Measurements from ENCODE around the gene SYK. TPM values are rescaled to one million over a fixed set of nuclear protein-coding genes. Genes with fewer than 3 reads are reported as not detected.
"Not testable (repeated sequence)": the region's sequence is repeated elsewhere in the genome, so short reads cannot be mapped to it uniquely, and the experiment has no call there.

Gene SYK
- total RNA-seq, 3 donors from 2014 or later (not counting 1 experiment from before 2014, with no cell fraction given): 75.5 to 104 (median 78.0) TPM

DNA sequence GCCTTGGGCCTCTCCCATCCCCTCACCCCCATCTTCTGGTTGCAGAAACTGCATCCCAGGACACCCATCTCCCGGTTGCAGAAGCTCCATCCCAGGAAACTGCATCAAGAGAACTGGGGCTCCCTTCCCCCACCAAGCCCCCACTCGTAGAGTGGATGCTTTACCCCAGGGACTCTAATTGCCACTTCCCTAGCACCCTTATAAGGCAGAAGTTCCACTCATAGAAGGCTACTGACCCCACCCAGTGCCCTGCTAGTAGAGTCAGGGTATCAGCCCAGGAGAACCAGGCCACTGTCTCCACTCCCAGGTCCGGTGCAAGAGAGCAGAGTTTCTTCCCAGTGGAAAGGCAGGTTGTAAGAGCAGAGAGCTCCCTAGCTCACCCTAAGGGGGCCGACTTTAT lies 12.2 kb upstream of the SYK start:
- 80% methylated on average over 4 of the region's 4 CpGs for WGBS (ENCODE audit: insufficient coverage)
- Mint-ChIP-seq H3K9me3 (no peaks in the 10 kb centered on the region), H3K27ac (no peak overlapping the region), H3K36me3 (no peaks in the 10 kb centered on the region), H3K4me1 (no peaks in the 10 kb centered on the region), H3K27me3 (ENCODE audit: low read depth in 2 of 2) (peaks cover 7% of the 10 kb centered on the region in 2 donors), H3K4me3 (no peak overlapping the region)
- Histone ChIP-seq H3K4me1 (ENCODE audit: control insufficient read depth, insufficient read depth, low read length) (peaks cover 6% of the 10 kb centered on the region), H3K36me3 (ENCODE audit: control insufficient read depth, insufficient read depth, low read length) (no peaks in the 10 kb centered on the region), H3K4me3 (ENCODE audit: low read length) (no peak overlapping the region), H3K9me3 (ENCODE audit: control insufficient read depth, insufficient read depth, low read length) (no peaks in the 10 kb centered on the region), H3K27me3 (ENCODE audit: control insufficient read depth, insufficient read depth, low read length) (peaks cover 2% of the 10 kb centered on the region), H3K27ac (ENCODE audit: low read length) (no peak overlapping the region)
- DNase-seq (no peak), ATAC-seq (no peak)
- intact Hi-C loops (cut with micrococcal nuclease): no loop called here
- TF ChIP-seq, protein P1, sequence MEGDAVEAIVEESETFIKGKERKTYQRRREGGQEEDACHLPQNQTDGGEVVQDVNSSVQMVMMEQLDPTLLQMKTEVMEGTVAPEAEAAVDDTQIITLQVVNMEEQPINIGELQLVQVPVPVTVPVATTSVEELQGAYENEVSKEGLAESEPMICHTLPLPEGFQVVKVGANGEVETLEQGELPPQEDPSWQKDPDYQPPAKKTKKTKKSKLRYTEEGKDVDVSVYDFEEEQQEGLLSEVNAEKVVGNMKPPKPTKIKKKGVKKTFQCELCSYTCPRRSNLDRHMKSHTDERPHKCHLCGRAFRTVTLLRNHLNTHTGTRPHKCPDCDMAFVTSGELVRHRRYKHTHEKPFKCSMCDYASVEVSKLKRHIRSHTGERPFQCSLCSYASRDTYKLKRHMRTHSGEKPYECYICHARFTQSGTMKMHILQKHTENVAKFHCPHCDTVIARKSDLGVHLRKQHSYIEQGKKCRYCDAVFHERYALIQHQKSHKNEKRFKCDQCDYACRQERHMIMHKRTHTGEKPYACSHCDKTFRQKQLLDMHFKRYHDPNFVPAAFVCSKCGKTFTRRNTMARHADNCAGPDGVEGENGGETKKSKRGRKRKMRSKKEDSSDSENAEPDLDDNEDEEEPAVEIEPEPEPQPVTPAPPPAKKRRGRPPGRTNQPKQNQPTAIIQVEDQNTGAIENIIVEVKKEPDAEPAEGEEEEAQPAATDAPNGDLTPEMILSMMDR (IDR thresholded peaks at IDR 0.05): no peak

DNA sequence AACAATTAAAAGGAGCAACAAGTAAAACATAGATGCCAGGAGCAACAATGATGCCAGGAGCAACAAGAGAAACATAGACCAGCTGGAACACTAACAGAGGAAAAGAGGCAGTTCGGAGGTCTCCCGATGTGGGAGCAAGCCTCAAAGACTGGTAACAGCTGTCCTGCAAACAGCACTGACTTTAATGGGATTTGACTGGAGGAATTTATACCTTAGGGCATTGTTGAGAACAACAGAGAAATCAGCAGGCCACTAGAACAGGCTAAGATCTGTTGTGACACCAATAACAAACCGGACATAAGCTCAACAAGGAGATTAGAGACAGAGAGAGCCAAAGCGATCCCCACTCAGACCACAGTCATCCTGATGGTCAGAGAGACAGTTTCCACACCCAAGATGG lies 11.8 kb upstream of the SYK start:
- no peak overlapping the region for H3K27ac Mint-ChIP-seq
- H3K36me3 Mint-ChIP-seq: no peaks in the 10 kb centered on the region
- H3K27me3 ChIP-seq (ENCODE audit: control insufficient read depth, insufficient read depth, low read length): peaks cover 2% of the 10 kb centered on the region
- 88% methylated on average over 4 of the region's 4 CpGs for WGBS (ENCODE audit: insufficient coverage)
- intact Hi-C loops (cut with micrococcal nuclease): no loop called here
- H3K27ac ChIP-seq (ENCODE audit: low read length): no peak overlapping the region
- no peak overlapping the region for H3K4me3 ChIP-seq (ENCODE audit: low read length)
- H3K9me3 ChIP-seq (ENCODE audit: control insufficient read depth, insufficient read depth, low read length): no peaks in the 10 kb centered on the region
- TF ChIP-seq, protein P1 (IDR thresholded peaks at IDR 0.05): no peak
- no peaks in the 10 kb centered on the region for H3K4me1 Mint-ChIP-seq
- ATAC-seq (no peak), DNase-seq (no peak)
- H3K4me3 Mint-ChIP-seq: no peak overlapping the region
- peaks cover 6% of the 10 kb centered on the region for H3K4me1 ChIP-seq (ENCODE audit: control insufficient read depth, insufficient read depth, low read length)
- no peaks in the 10 kb centered on the region for H3K36me3 ChIP-seq (ENCODE audit: control insufficient read depth, insufficient read depth, low read length)
- H3K9me3 Mint-ChIP-seq: no peaks in the 10 kb centered on the region
- H3K27me3 Mint-ChIP-seq (ENCODE audit: low read depth in 2 of 2): peaks cover 7% of the 10 kb centered on the region in 2 donors

DNA sequence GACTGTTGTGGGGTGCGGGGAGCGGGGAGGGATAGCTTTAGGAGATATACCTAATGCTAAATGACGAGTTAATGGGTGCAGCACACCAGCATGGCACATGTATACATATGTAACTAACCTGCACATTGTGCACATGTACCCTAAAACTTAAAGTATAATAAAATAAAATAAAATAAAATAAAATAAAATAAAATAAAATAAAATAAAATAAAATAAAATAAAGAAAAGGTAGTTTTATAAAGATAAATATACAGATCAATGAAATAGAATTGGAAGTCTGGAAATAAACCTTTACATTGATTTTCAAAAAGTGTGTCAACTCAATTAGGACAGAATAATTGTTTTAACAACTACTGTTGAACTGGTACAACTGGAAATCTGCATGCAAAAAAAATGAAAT lies 8.6 kb upstream of the SYK start:
- H3K36me3 Mint-ChIP-seq; H3K27me3 ChIP-seq (ENCODE audit: control insufficient read depth, insufficient read depth, low read length); DNase-seq; H3K4me3 Mint-ChIP-seq; H3K4me3 ChIP-seq (ENCODE audit: low read length); intact Hi-C loops (cut with micrococcal nuclease); H3K9me3 ChIP-seq (ENCODE audit: control insufficient read depth, insufficient read depth, low read length); H3K27ac ChIP-seq (ENCODE audit: low read length); H3K27ac Mint-ChIP-seq; H3K9me3 Mint-ChIP-seq; ATAC-seq; H3K36me3 ChIP-seq (ENCODE audit: control insufficient read depth, insufficient read depth, low read length); H3K4me1 Mint-ChIP-seq; H3K27me3 Mint-ChIP-seq (ENCODE audit: low read depth in 2 of 2): not testable (repeated sequence)
- no CpG with 5 or more reads among the region's 3 CpGs for WGBS (ENCODE audit: insufficient coverage)
- peaks cover 13% of the 10 kb centered on the region for H3K4me1 ChIP-seq (ENCODE audit: control insufficient read depth, insufficient read depth, low read length)

DNA sequence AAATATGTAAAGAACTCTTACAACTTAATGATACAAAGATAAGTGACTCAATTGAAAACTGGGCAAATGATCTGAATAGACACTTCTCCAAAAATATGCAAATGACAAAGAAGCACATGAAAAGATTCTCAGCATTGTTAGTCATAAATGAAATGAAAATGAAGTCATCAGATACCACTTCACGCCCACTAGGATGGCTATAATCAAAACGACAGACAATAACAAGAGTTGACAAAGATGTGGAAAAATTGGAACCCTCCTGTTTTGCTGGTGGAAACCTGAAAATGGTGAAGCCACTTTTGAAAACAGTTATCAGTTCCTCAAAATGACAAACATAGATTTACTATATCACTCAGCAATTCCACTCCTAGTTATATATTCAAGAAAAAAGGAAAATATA lies 7.9 kb upstream of the SYK start:
- intact Hi-C loops (cut with micrococcal nuclease): no loop called here
- no peak overlapping the region for H3K27ac Mint-ChIP-seq
- no peaks in the 10 kb centered on the region for H3K4me1 Mint-ChIP-seq

More for the DNA sequence above, 7.9 kb upstream of the SYK start:
- peaks cover 7% of the 10 kb centered on the region in 2 donors for H3K27me3 Mint-ChIP-seq (ENCODE audit: low read depth in 2 of 2)
- Histone ChIP-seq H3K36me3 (ENCODE audit: control insufficient read depth, insufficient read depth, low read length) (no peaks in the 10 kb centered on the region), H3K27me3 (ENCODE audit: control insufficient read depth, insufficient read depth, low read length) (no peaks in the 10 kb centered on the region), H3K9me3 (ENCODE audit: control insufficient read depth, insufficient read depth, low read length) (no peaks in the 10 kb centered on the region), H3K4me3 (ENCODE audit: low read length) (no peak overlapping the region), H3K4me1 (ENCODE audit: control insufficient read depth, insufficient read depth, low read length) (peaks cover 13% of the 10 kb centered on the region), H3K27ac (ENCODE audit: low read length) (no peak overlapping the region)
- WGBS (ENCODE audit: insufficient coverage): 57% methylated on average over 2 of the region's 2 CpGs
- ATAC-seq: no peak
- no peak overlapping the region for H3K4me3 Mint-ChIP-seq
- H3K9me3 Mint-ChIP-seq: no peaks in the 10 kb centered on the region
- no peaks in the 10 kb centered on the region for H3K36me3 Mint-ChIP-seq
- DNase-seq: no peak
- TF ChIP-seq, protein P1 (IDR thresholded peaks at IDR 0.05): no peak

All from natural killer cell (primary cell).